ELR (cell line): ENCODE data around the gene PTDSS2.
"Not testable (repeated sequence)": the region's sequence is repeated elsewhere in the genome, so short reads cannot be mapped to it uniquely, and the experiment has no call there.

Experiments used
- DNase-seq: peaks from one replicate; pipeline ENCODE4 v3.0.0-alpha.2; 2015; ENCODE audit warnings: low read depth

The PTDSS2 gene

GRCh38 chr11:450809-451451 is 851 bp downstream of the PTDSS2 start:
- DNase-seq: peak; percentile 79

- no peak for DNase-seq
Observed at GRCh38 chr11:451738-452137, 1.7 kb downstream of the PTDSS2 start.

DNA sequence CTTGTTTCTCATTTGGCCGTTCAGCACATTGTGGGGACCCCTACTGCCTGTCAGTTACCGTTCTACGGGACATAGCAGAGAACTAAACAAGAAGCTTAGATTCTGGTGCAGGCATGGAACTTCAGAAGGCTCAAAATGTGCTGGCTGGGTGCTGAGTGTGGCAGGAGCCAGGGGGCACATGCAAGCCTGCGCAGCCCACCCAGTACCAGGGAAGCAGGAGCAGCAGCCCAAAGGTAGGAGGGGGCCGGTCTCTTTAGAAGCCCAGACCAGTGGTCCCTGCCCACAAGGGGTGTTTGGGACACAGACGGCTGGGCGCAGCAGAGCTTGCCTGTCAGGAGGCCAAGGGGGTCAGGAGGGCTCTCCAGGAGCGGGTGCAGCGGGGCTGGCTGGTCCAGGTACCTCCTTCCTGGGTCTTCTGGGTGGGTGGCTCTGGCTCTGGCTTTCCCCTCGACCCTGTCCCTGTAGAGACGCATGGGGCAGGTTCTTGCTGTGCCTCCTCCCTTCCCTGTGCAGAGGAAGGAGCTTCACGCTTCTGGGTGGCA is 2.2 kb downstream of the PTDSS2 start:
- no peak for DNase-seq

DNA sequence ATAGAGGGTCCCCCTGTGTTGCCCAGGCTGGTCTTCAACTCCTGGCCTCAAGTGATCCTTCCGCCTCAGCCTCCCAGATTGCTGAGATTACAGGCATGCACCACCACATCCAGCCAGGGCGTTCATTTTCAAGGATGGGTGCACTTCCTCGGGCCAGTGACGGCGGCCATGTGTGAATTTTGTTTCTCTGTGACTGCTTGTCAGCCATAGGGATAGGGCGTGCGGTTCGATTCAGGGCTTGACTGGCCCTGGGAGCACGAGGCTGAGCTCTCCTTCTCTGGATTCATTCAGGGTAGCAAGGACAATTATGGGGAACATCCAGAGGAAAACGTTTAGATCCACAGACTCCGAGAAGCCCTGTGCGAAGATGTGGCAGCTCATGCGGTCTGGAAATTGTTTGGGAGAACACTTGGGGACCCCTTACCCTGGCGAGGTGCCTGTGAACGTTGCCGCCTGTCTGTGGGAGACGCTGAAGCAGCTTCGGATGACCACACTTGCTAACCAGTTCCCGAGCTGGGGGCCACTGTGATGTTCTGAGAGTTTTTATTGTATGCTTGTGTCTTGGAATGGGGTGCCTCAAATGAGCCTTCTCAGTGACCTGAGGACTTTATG is 2.9 kb downstream of the PTDSS2 start:
- DNase-seq: no peak

- DNase-seq: no peak
Observed at GRCh38 chr11:453564-453963, 3.5 kb downstream of the PTDSS2 start.

DNA sequence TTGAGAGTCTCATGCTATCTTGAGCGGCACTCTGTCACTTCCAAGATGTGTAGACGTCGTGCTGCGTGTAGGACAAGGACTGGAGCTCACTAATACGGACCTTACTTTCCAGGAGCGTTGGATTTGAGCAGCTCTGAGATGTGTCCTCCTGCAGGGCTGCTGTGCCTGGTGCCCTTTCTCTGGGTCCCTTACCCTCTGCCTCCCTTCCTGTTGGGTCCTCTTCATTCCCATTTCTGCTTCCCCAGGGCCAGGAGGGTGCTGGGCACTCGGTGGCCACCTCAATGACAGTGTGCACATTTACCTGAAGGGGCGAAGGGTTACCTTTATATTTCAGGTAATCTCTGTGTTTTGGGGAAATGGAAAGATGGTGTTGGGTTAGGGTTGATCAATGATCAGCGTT is 4.0 kb downstream of the PTDSS2 start:
- no peak for DNase-seq

- no peak for DNase-seq
Observed at GRCh38 chr11:454801-455565, 4.9 kb downstream of the PTDSS2 start.

GRCh38 chr11:455566-456147 is 5.6 kb downstream of the PTDSS2 start:
- DNase-seq: no peak

DNA sequence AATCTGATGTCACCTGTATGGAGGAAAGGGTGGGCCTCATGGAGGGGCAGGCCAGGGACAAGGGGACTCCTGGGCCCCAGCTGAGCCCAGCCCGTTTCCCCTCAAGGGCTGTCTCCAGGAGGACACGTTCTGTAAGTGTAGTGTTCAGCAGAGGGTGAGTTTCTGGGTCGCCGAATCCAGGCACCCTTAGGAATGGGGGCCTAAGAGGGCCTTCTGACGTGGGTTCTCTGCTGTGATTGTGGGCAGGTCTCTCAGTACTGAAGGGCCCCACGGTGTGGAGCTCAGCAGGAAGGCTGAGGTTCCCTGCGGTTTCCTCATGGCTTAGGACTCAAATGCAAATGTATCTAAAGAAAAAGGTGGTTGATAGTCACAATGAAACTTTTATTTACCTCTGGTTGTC is 6.5 kb downstream of the PTDSS2 start:
- DNase-seq: no peak

DNA sequence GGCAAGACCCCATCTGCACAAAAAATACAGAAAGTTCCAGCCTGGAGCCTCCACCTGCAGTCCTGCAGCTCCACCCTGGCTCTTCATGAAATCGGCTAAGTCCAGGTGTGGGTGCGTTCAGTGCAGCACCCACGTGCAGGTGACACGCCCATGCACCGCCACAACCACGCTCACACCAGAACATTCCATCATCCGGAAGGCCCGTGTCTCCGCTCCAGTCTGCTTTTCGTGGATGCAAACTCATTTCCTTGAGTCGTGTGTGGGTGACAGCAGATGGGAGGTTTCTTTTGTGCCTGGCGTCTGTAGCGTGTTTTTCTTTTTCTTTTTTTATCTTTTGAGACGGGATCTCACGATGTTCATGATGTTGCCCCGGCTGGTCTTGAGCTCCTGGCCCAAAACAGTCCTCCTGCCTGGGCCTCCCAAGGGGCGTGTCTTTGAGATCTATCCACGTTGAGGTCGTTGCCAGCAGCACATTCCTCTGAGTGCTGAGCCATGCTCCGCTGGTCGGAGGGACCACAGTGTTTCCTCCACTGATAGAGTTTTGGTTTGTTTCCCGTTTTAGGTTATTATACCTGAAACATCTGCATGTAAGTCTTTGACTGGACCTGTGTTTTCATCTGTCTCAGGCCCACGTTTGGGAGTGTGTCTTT is 7.2 kb downstream of the PTDSS2 start:
- no peak for DNase-seq

- no peak for DNase-seq
Observed at GRCh38 chr11:459511-460220, 9.6 kb downstream of the PTDSS2 start.

DNA sequence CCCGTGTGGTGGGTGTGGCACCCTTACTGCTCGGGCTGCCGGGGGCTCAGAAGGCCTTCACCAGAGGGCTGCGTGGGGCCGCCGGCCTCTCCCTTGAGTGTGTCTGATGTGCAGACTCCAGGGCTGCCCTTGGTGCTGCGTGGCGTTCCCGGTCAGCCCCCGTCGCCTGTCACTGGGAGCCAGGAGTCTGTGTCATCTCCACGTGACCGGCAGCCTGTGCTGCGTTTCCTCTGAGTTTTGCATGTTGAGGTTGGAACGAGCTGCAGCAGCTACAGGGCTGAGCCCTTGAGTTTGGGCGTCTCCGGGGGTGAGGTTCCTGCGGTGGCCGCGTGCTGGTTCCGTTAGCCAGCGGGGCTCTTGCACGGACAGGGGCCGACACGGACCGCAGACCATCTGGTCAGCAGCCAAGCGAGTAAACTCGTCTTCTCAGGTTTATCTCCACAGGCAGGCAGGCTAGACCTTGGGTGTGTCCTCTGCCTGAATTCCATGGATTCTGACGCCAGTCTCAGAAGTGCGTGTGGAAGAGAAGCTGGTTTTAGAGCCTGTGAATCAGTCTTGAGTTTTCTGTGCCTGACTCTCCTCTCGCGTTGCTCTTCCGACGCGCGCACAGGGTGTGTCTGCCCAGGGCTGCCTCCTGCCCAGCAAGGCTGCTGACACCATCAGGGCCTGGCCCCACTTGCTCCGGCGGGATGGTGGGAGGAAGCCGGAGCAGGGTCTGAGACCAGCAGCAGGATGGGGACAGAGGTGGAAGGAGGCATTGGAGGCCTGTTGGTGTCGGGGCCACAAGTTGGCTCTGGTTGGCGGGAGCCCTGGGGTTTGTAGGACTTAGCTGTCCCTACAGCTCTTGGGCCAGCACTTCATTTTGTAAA is 10.5 kb downstream of the PTDSS2 start:
- DNase-seq: no peak

DNA sequence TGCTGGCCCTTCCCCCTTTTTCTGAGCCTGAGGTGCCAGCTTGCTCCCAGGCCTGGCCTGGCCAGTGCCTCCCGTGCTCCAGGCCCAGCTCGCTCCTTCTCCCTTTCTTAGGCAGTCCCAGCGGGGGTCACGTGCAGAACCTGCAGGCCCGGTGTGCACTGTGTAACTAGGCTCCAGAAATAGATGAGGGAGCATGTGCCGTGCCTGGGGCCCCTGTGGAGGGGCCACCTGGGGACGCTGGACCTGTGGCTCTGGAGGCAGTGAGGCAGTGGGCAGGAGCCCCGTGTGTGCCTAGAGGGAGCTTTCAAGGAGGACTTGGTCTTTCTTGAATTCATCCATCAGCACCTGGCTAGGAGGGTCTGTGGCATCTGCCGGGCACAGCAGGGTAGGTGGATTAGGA is 11.5 kb downstream of the PTDSS2 start:
- no peak for DNase-seq

DNA sequence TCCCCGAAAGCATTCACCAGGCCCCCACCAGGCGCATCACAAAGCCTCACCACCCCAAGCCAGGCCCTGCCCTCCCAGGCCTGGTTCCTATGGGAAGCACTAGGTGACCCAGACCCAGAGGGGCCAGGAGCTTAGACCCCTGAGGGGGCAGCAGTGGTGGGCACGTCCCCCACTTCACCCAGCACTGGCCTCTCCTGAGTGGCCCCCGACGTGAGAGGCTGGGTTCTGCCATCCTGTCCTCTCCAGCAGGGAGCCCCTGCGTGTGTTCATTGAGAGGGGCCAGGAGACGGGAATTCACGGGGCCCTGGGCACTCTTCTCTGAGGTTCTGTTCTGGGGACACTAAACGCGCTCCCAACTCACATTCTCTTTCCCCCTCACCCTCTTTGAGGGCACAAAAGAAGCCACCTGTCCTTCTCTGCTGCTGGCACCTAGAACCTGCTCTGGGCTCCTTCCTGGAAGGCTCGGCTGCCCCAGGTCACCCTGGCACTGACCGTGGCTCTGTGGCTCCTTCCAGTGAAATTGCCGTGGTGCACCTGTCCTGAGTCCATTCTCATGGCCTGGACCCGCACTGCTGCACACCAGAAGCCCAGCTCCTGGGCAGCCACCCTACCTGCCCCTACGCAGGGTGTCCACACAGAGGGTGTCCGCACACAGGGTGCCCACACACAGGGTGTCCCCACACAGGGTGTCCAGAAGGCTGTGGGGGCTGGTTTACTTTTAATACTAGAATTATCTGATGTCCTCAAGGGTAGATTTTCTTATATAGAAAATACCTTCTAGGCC is 12.2 kb downstream of the PTDSS2 start:
- DNase-seq: no peak

GRCh38 chr11:464316-464715 is 14.2 kb downstream of the PTDSS2 start:
- DNase-seq: no peak

GRCh38 chr11:465896-466530 is 15.9 kb downstream of the PTDSS2 start:
- no peak for DNase-seq

- no peak for DNase-seq
Observed at GRCh38 chr11:468036-468435, 18.0 kb downstream of the PTDSS2 start.

GRCh38 chr11:468493-468892 is 18.4 kb downstream of the PTDSS2 start:
- no peak for DNase-seq

DNA sequence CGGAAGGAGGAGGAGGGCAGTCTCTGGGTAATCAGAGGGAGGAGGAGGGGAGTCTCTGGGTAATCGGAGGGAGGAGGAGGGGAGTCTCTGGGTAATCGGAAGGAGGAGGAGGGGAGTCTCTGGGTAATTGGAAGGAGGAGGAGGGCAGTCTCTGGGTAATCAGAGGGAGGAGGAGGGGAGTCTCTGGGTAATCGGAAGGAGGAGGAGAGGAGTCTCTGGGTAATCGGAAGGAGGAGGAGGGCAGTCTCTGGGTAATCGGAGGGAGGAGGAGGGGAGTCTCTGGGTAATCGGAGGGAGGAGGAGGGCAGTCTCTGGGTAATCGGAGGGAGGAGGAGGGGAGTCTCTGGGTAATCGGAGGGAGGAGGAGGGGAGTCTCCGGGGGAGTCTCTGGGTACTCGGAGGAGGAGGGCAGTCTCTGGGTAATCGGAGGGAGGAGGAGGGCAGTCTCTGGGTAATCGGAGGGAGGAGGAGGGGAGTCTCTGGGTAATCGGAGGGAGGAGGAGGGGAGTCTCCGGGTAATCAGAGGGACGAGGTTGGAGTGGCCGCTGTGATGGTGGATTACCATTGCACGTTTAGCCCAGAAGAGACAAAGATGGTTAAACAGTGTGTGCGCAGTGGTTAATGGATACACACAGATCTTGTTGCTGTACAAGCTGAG is 19.1 kb downstream of the PTDSS2 start:
- DNase-seq: not testable (repeated sequence)
